K562 treated with DMSO at 1 percent for 48 hours (cell line): ENCODE measurements around the gene POLR1C. TPM values are rescaled to one million over a fixed set of nuclear protein-coding genes. Genes with fewer than 3 reads are reported as not detected.

ENCODE experiments used
- total RNA-seq: library from RNA; unstranded; fragments of 300-600 nt; gene quantifications from 2 replicates; pipeline ENCODE4 v1.2.3, GENCODE V29; 2022; ENCODE audit warnings: low replicate concordance; ENCODE audit errors: extremely low read depth

Gene POLR1C, protein sequence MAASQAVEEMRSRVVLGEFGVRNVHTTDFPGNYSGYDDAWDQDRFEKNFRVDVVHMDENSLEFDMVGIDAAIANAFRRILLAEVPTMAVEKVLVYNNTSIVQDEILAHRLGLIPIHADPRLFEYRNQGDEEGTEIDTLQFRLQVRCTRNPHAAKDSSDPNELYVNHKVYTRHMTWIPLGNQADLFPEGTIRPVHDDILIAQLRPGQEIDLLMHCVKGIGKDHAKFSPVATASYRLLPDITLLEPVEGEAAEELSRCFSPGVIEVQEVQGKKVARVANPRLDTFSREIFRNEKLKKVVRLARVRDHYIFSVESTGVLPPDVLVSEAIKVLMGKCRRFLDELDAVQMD
- total RNA-seq: not detected in 2 replicates

DNA sequence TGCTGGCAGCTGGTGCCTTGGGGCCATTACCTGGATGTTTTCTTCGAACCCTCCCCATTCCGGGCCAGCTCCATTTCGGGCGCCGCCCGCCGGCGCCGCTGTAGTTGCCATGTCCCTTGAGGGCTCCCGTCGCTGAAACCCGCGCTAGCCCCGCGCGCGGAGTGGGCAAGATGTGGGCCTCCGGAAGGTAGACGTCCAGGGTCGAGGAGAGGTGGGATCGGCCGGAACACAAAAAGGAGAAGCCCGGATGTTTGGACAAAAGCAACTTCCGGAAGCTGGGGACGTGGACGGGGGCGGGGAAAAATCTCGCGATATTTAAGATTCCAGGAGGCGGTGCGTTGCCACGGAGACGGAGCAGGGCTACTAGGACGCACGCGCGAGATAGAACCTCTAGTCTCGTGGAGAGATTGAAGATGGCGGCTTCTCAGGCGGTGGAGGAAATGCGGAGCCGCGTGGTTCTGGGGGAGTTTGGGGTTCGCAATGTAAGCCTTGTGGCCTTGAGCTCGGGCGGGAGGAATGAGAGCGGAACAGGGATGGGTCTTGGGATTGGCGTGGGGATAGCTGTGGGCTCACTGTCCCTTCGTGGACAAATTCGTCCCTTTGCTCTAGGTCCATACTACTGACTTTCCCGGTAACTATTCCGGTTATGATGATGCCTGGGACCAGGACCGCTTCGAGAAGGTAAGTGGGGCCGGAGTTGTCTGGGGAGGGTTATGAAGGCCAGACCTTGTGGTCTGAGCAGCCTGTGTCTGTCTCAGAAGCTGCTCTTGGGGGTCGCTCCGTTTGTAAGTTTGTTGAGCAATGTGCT lies at the start of gene POLR1C, which contains the start of gene YIPF3:
TSS of gene POLR1C (plus strand) at position 393 of the 808 bp plus-strand sequence. CDS start at position 414, 21 bp downstream.
TSS of gene YIPF3 (minus strand) at position 230 of the 808 bp plus-strand sequence. CDS start at position 111, 119 bp downstream.

DNA sequence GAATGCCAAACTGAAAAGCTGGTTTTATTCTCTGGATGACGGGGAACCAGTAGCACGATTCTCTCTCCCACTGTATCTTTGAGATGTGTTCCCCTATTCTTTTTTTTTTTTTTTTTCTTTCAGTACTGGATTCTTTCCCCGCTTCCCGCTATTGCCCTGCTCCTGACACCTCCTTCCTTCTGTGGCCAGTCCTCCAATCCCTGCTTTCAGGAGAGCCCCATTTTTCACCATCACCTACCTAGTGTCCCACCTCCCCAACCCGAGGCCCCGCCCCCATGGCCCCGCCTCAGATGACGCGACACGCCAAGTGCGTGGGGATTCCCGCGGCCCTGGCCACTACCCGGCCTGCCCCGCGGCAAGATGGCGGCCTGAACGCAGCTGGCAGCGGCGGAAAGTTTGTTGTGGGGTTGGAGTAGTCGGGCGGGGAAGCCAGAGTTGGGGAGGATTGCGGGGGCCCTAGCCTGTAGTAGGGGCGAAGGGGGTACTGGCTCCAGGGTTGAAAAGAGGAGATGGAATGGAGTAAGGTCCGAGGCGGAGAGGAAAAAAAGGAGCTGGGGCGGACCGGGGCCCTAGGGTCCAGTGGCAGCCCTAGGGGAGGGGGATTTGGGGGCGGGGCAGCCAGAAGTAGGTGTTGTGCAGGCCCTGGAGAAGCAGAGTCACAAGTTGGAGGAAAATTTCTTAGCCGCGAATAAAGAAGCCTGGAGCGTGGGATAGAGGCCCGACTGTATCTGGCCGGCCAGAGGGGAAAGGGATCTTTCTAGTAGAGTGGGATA lies 39.5 kb upstream of the POLR1C start, which contains the start of gene TJAP1:
TSS of gene TJAP1 (plus strand) at position 336 of the 773 bp plus-strand sequence. CDS start 21,432 bp downstream, outside the sequence.

DNA sequence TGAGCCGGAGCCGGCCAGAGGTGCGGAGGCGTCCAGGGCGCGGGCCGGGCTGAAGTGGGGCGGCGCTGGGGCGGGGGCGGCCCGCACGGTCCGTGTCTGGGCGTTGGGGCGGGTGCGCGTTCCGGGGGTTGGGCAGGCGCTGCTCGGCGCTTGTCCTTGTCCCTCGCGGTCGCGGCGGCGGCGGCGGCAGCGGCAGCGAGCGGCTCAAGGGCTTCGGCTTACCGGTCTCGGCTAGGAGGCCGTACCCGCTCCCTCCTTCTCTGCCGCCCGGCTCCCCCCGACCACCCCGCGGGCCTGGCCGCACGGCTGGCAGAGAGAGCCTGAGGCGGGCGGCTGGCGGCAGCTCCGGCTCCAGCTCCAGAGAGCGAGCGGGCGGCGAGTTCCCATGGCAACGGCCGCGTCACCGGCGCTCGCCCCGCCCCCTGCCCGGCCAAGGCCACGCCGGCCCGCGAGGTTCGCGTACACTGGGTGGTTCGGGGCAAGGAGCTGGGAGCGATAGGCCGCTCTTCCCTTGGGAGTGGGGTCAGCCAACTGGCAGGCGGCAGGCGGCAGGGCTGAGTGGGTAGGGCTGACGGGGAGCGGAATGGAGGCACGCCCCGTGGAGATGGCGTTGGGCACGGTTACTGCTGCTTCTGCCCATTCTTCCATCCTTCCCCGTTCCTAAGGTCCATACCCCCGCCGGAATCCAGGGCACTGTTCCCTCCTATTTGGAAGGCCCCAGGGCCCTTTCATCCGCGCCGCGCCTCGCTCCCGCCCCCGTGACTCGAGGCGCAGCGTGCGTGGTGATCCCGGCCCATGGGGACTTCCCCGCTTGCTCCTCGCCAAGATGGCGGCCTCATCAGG lies 6.7 kb upstream of the POLR1C start, which contains the start of gene LRRC73:
TSS of gene LRRC73 (minus strand) at position 363 of the 843 bp plus-strand sequence. CDS start 561 bp downstream, outside the sequence.

Other genes with a start within 250 kb of the POLR1C start
- not detected in 2 replicates for gene SLC22A7, start 218.8 kb upstream of the POLR1C start, total RNA-seq
- gene CRIP3, start 208.3 kb upstream of the POLR1C start, total RNA-seq: not detected in 2 replicates
- gene ZNF318, start 147.4 kb upstream of the POLR1C start, total RNA-seq: 43.1 TPM in 1 of 2 replicates, not detected in the other
- gene ABCC10, start 89.5 kb upstream of the POLR1C start, total RNA-seq: not detected in 2 replicates
- gene DLK2, start 61.5 kb upstream of the POLR1C start, total RNA-seq: not detected in 2 replicates
- not detected in 2 replicates for gene TJAP1, start 39.5 kb upstream of the POLR1C start, total RNA-seq
- gene LRRC73, start 6.7 kb upstream of the POLR1C start, total RNA-seq: not detected in 2 replicates
- not detected in 2 replicates for gene YIPF3, start 163 bp upstream of the POLR1C start, total RNA-seq
- gene XPO5, start 58.9 kb downstream of the POLR1C start, total RNA-seq: not detected in 2 replicates
- gene POLH, start 59.1 kb downstream of the POLR1C start, total RNA-seq: not detected in 2 replicates
- 179 TPM in 1 of 2 replicates, not detected in the other for gene GTPBP2, start 112.2 kb downstream of the POLR1C start, total RNA-seq
- gene MAD2L1BP, start 118.8 kb downstream of the POLR1C start, total RNA-seq: not detected in 2 replicates
- not detected in 2 replicates for gene RSPH9, start 127.9 kb downstream of the POLR1C start, total RNA-seq
- gene MRPS18A, start 170.7 kb downstream of the POLR1C start, total RNA-seq: not detected in 2 replicates